BJ (cell line): ENCODE data around the gene FAM81A. TPM values are rescaled to one million over a fixed set of nuclear protein-coding genes. Genes with fewer than 3 reads are reported as not detected.

Experiments
- CTCF ChIA-PET: fragments of 350-600 bp; formaldehyde crosslinking; extraction: SDS; loops from one replicate; lab custom pipeline; 2021; ENCODE audit warnings: antibody characterized with exemption, inconsistent platforms; lab: Yijun Ruan, JAX
- POLR2A ChIA-PET: fragments of 300-600 bp; sonication (Branson Sonifier 250); formaldehyde crosslinking; extraction: SDS; loops from one replicate; lab custom pipeline; 2021; ENCODE audit warnings: antibody characterized with exemption; lab: Charles Lee
- DNase-seq: peaks from one replicate; pipeline ENCODE4 v3.0.0-alpha.2; 2011; ENCODE audit warnings: low read depth
- H3K27me3 ChIP-seq: 2 replicates; pipeline ENCODE4 v1.6.0; 2011; ENCODE audit warnings: low read length; ENCODE audit not compliant: control insufficient read depth, insufficient read depth
- H3K36me3 ChIP-seq: 2 replicates; pipeline ENCODE4 v1.5.1; 2011; ENCODE audit warnings: low read length; ENCODE audit not compliant: control insufficient read depth, insufficient read depth
- H3K4me3 ChIP-seq: 2 replicates; pipeline ENCODE4 v1.5.1; 2011; ENCODE audit warnings: low read depth, mild to moderate bottlenecking, control low read depth, low read length
- CTCF ChIP-seq: IDR thresholded peaks from 2 replicates; pipeline ENCODE4 v1.5.1; 2011; ENCODE audit warnings: low read depth, mild to moderate bottlenecking, control low read depth, inconsistent platforms, low read length, moderate library complexity; ENCODE audit not compliant: insufficient read depth
- polyA plus RNA-seq: library from polyadenylated mRNA; depleted of rRNA; stranded (reverse); fragments of >200 nt; gene quantifications from 2 replicates; pipeline ENCODE4 v1.2.3, GENCODE V29; 2011

The FAM81A gene
- polyA plus RNA-seq, 1 experiment = not detected

GRCh38 chr15:59528961-59529402 is 91.0 kb downstream of the FAM81A start:
- DNase-seq = peak; percentile 31
- H3K27me3 ChIP-seq = no peaks in the 10 kb centered on the region
- POLR2A ChIA-PET = interaction anchor here (0.6 kb wide), 1 partner anchor 12 kb away, joined by 3 read pairs; no protein-coding TSS in a partner anchor
- H3K36me3 ChIP-seq = no peaks in the 10 kb centered on the region
- no peak overlapping the region for H3K4me3 ChIP-seq
- peak; percentile 88 for TF ChIP-seq CTCF
- CTCF ChIA-PET = interaction anchor here (0.5 to 3.3 kb wide), 39 partner anchors 8 to 1640 kb away, joined by 3 to 40 read pairs (median 4); partner anchors contain the start of gene FAM81A

- no peak overlapping the region for H3K4me3 ChIP-seq
- ChIA-PET POLR2A (no interaction called here), CTCF (interaction anchor here (2.3 kb wide), 1 partner anchor 11 kb away, joined by 17 read pairs; no protein-coding TSS in a partner anchor)
- no peaks in the 10 kb centered on the region for H3K36me3 ChIP-seq
- peaks cover 1% of the 10 kb centered on the region; the same call in 1 of the 2 replicates for H3K27me3 ChIP-seq
- DNase-seq = no peak
- no peak for TF ChIP-seq CTCF
Observed at GRCh38 chr15:59531066-59531675, 93.2 kb downstream of the FAM81A start.

- no peak overlapping the region for H3K4me3 ChIP-seq
- no peaks in the 10 kb centered on the region for H3K36me3 ChIP-seq
- POLR2A ChIA-PET = interaction anchor here (1.0 kb wide), 1 partner anchor 124 kb away, joined by 4 read pairs; the partner anchor contains the start of gene GTF2A2
- CTCF ChIA-PET = interaction anchor here (0.6 to 2.3 kb wide), 27 partner anchors 10 to 1550 kb away, joined by 3 to 20 read pairs (median 4); partner anchors contain the start of gene GTF2A2
- no peak for DNase-seq
- peak; percentile 76 for TF ChIP-seq CTCF
- peaks cover 1% of the 10 kb centered on the region; the same call in 1 of the 2 replicates for H3K27me3 ChIP-seq
Observed at GRCh38 chr15:59532770-59533379, 94.9 kb downstream of the FAM81A start.

GRCh38 chr15:59536553-59536952 is 98.6 kb downstream of the FAM81A start:
- CTCF ChIA-PET = no interaction called here
- no peak for DNase-seq
- Histone ChIP-seq H3K27me3 (peaks cover 1% of the 10 kb centered on the region; the same call in 1 of the 2 replicates), H3K36me3 (no peaks in the 10 kb centered on the region), H3K4me3 (no peak overlapping the region)
- POLR2A ChIA-PET = no interaction called here
- no peak for TF ChIP-seq CTCF

GRCh38 chr15:59537403-59537802 is 99.4 kb downstream of the FAM81A start:
- no peak for DNase-seq
- ChIA-PET CTCF (interaction anchor here (0.6 to 1.0 kb wide), 2 partner anchors 8 to 765 kb away, joined by 3 to 4 read pairs; no protein-coding TSS in a partner anchor), POLR2A (no interaction called here)
- H3K27me3 ChIP-seq = peaks cover 1% of the 10 kb centered on the region; the same call in 1 of the 2 replicates
- H3K4me3 ChIP-seq = no peak overlapping the region
- H3K36me3 ChIP-seq = no peaks in the 10 kb centered on the region
- TF ChIP-seq CTCF = no peak
